ENCODE measurements around the gene TPM2.

TPM2 gene

DNA sequence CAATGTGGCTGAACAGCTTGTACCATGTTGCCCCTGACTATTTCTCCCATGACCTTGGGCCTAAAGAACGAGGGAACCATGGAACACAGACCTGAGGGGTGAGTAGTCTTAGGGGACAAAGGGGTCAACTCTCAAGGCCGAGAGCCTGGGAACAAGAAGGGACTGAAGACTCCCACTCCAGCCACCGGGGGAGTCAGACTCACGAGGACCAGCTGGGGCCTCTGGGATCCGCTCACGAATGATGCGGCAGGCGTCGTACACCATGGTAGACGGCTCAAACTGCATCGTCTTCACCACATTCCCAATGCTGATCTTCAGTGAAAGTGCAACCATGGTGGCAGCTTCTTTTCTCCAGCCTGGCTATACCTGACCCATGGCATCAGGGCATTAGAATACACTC, 35.6 kb upstream of the TPM2 start:
- no peak for DNase-seq (ENCODE audit: extremely low spot score)
- CTCF ChIA-PET, result interaction anchor here (1.6 kb wide), 1 partner anchor 29 kb away, joined by 6 read pairs; no protein-coding TSS in a partner anchor
- POLR2A ChIA-PET, result interaction anchor here (0.9 kb wide), 1 partner anchor 68 kb away, joined by 3 read pairs; the partner anchor contains the start of genes CCDC107 and RMRP
- no peak for TF ChIP-seq BHLHE40 (IDR thresholded peaks at IDR 0.05; ENCODE audit: borderline replicate concordance)
- TF ChIP-seq SP1 (IDR thresholded peaks at IDR 0.05), result no peak
- TF ChIP-seq ZNF384 (IDR thresholded peaks at IDR 0.05), result no peak

DNA sequence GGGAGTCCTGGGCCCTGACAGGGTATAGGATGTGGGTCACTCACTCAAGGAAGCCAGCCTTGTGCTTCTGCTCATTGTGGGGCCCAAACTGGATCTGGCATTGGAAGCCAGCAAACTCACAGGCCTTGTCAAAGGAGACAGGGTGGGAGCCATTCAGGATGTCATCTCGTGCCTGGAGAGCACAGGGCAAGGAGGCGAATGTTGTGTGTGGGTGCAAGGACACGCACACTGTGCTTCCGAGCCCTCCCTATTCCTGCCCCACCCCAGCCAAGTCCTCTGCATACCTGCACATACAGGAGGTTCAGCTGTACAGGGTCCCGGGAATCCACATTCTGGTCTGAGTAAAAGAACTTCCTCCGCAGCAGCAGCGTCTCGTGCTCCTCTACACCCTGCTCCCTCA, 34.2 kb upstream of the TPM2 start:
- CTCF ChIA-PET, result no interaction called here
- TF ChIP-seq HDGF (IDR thresholded peaks at IDR 0.05; ENCODE audit: borderline replicate concordance), result no peak
- TF ChIP-seq SUZ12 (IDR thresholded peaks at IDR 0.05), result no peak
- no peak for TF ChIP-seq ARNT (IDR thresholded peaks at IDR 0.05)
- no peak for TF ChIP-seq FOXK2 (IDR thresholded peaks at IDR 0.05)
- TF ChIP-seq CTBP1 (IDR thresholded peaks at IDR 0.05; ENCODE audit: borderline replicate concordance), result no peak
- no peak for TF ChIP-seq ZNF384 (IDR thresholded peaks at IDR 0.05)
- TF ChIP-seq ELF4 (IDR thresholded peaks at IDR 0.05), result no peak
- no peak for TF ChIP-seq TARDBP (IDR thresholded peaks at IDR 0.05)
- TF ChIP-seq SP1 (IDR thresholded peaks at IDR 0.05), result no peak
- TF ChIP-seq, protein P1, sequence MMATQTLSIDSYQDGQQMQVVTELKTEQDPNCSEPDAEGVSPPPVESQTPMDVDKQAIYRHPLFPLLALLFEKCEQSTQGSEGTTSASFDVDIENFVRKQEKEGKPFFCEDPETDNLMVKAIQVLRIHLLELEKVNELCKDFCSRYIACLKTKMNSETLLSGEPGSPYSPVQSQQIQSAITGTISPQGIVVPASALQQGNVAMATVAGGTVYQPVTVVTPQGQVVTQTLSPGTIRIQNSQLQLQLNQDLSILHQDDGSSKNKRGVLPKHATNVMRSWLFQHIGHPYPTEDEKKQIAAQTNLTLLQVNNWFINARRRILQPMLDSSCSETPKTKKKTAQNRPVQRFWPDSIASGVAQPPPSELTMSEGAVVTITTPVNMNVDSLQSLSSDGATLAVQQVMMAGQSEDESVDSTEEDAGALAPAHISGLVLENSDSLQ (IDR thresholded peaks at IDR 0.05), result no peak
- no peak for TF ChIP-seq FOXA1 (IDR thresholded peaks at IDR 0.05)
- TF ChIP-seq BHLHE40 (IDR thresholded peaks at IDR 0.05; ENCODE audit: borderline replicate concordance), result no peak
- DNase-seq (ENCODE audit: extremely low spot score), result no peak
- POLR2A ChIA-PET, result no interaction called here

DNA sequence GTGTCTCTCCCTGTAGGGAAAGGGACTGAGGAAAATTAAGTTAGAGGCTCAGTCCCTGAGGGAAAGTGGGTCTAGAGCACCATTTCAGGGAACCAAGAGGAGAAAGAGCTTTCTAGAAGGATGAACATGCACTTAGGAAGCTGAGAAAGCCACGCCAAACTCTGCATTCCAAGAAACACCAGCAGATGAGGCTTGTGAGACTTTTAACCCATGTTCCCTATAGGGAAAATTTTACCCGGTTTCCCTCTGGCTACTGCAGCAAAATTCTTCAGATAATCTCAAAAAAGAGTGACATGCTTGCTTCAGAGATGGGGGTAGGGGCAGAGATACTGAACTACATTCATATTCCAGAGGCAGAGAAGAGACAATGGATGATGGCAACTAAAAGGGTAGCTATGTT, 33.7 kb upstream of the TPM2 start:
- no peak for DNase-seq (ENCODE audit: extremely low spot score)
- CTCF ChIA-PET, result no interaction called here
- POLR2A ChIA-PET, result no interaction called here
- no peak for TF ChIP-seq ZNF384 (IDR thresholded peaks at IDR 0.05)
- TF ChIP-seq SUZ12 (IDR thresholded peaks at IDR 0.05), result no peak
- no peak for TF ChIP-seq CTBP1 (IDR thresholded peaks at IDR 0.05; ENCODE audit: borderline replicate concordance)
- TF ChIP-seq FOXA1 (IDR thresholded peaks at IDR 0.05), result no peak
- no peak for TF ChIP-seq HDGF (IDR thresholded peaks at IDR 0.05; ENCODE audit: borderline replicate concordance)
- TF ChIP-seq, protein P1 (IDR thresholded peaks at IDR 0.05), result no peak
- no peak for TF ChIP-seq NFRKB (IDR thresholded peaks at IDR 0.05)
- no peak for TF ChIP-seq ARNT (IDR thresholded peaks at IDR 0.05)
- no peak for TF ChIP-seq ELF4 (IDR thresholded peaks at IDR 0.05)
- no peak for TF ChIP-seq BHLHE40 (IDR thresholded peaks at IDR 0.05; ENCODE audit: borderline replicate concordance)
- no peak for TF ChIP-seq L3MBTL2 (conservative IDR thresholded peaks at IDR 0.05)
- TF ChIP-seq FOXM1 (IDR thresholded peaks at IDR 0.05; ENCODE audit: borderline replicate concordance), result no peak
- TF ChIP-seq LEF1 (IDR thresholded peaks at IDR 0.05; ENCODE audit: borderline replicate concordance), result no peak
- no peak for TF ChIP-seq SP1 (IDR thresholded peaks at IDR 0.05)
- no peak for TF ChIP-seq FOXK2 (IDR thresholded peaks at IDR 0.05)
- TF ChIP-seq TARDBP (IDR thresholded peaks at IDR 0.05), result no peak

DNA sequence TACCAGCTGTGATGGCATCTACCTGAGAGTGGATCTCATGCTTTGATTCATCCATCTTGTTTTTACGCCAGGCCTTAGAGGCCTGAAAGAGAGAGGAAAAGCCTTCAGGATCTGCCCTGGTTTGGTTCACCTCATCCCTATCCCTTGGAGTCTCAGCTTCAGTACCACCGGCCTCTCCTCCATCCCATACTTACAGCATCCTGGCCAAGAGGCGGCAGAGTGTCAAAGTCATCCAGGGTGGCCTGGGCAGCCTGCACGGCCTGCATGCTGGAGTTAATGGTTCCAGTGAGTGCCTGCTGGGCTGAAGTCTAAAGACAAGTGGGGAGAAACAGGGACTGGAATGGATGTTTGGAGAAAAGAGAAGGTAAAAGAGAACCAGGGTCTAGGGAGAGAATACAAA, 29.8 kb upstream of the TPM2 start:
- CTCF ChIA-PET, result no interaction called here
- TF ChIP-seq L3MBTL2 (conservative IDR thresholded peaks at IDR 0.05), result no peak
- TF ChIP-seq NFRKB (IDR thresholded peaks at IDR 0.05), result no peak
- DNase-seq (ENCODE audit: extremely low spot score), result no peak
- POLR2A ChIA-PET, result no interaction called here

GRCh38 chr9:35718721-35719511, 29.2 kb upstream of the TPM2 start:
- CTCF ChIA-PET, result no interaction called here
- TF ChIP-seq L3MBTL2 (conservative IDR thresholded peaks at IDR 0.05), result no peak
- TF ChIP-seq TARDBP (IDR thresholded peaks at IDR 0.05), result no peak
- TF ChIP-seq ELF4 (IDR thresholded peaks at IDR 0.05), result no peak
- no peak for TF ChIP-seq FOXM1 (IDR thresholded peaks at IDR 0.05; ENCODE audit: borderline replicate concordance)
- TF ChIP-seq NFRKB (IDR thresholded peaks at IDR 0.05), result no peak
- TF ChIP-seq, protein P1 (IDR thresholded peaks at IDR 0.05), result no peak
- TF ChIP-seq LEF1 (IDR thresholded peaks at IDR 0.05; ENCODE audit: borderline replicate concordance), result no peak
- TF ChIP-seq SUZ12 (IDR thresholded peaks at IDR 0.05), result no peak
- no peak for TF ChIP-seq HDGF (IDR thresholded peaks at IDR 0.05; ENCODE audit: borderline replicate concordance)
- no peak for TF ChIP-seq ZNF384 (IDR thresholded peaks at IDR 0.05)
- no peak for TF ChIP-seq CTBP1 (IDR thresholded peaks at IDR 0.05; ENCODE audit: borderline replicate concordance)
- TF ChIP-seq SP1 (IDR thresholded peaks at IDR 0.05), result no peak
- TF ChIP-seq FOXA1 (IDR thresholded peaks at IDR 0.05), result no peak
- no peak for TF ChIP-seq BHLHE40 (IDR thresholded peaks at IDR 0.05; ENCODE audit: borderline replicate concordance)
- TF ChIP-seq FOXK2 (IDR thresholded peaks at IDR 0.05), result no peak
- no peak for TF ChIP-seq ARNT (IDR thresholded peaks at IDR 0.05)
- POLR2A ChIA-PET, result no interaction called here
- DNase-seq (ENCODE audit: extremely low spot score), result no peak

DNA sequence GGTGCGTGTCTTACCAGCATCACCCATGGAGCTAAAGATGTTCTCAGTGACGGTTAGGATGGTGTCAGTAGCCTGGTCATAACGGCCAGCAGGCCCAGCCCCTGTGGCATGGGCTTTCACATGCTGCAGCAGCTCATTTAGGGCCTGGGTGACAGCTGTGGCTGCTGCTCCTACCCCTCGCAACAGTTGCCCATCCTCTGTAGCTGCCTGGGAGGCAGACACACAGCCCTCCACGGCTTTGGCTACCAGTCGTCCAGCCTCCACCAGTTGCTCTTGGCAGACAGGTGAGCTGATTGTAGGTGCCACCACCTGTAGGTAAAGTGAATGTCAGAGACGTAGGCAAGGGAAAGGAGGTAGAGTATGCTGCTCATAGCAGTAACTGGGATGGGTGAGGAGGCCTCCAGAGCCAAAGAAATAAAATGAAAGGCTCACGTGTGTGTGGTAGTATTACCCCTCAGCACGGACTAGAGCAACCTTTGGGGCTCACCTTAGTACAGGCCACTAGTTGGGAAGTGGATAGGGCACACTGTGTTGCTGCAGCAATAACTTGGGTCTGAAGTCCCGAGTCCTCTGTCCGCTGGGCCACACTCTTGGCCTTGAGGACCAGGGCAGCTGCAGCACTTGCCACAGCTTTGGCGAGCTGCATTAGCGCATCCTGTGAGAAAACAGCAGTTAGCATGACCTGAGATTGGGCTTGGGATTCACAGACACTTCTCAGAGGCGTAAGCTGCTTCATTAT, 27.6 kb upstream of the TPM2 start:
- POLR2A ChIA-PET, result no interaction called here
- no peak for DNase-seq (ENCODE audit: extremely low spot score)
- TF ChIP-seq BHLHE40 (IDR thresholded peaks at IDR 0.05; ENCODE audit: borderline replicate concordance), result no peak
- TF ChIP-seq ARNT (IDR thresholded peaks at IDR 0.05), result no peak
- no peak for TF ChIP-seq ZNF384 (IDR thresholded peaks at IDR 0.05)
- TF ChIP-seq LEF1 (IDR thresholded peaks at IDR 0.05; ENCODE audit: borderline replicate concordance), result no peak
- no peak for TF ChIP-seq L3MBTL2 (conservative IDR thresholded peaks at IDR 0.05)
- TF ChIP-seq ELF4 (IDR thresholded peaks at IDR 0.05), result no peak
- no peak for TF ChIP-seq NFRKB (IDR thresholded peaks at IDR 0.05)
- no peak for TF ChIP-seq SP1 (IDR thresholded peaks at IDR 0.05)
- no peak for TF ChIP-seq FOXK2 (IDR thresholded peaks at IDR 0.05)
- no peak for TF ChIP-seq FOXA1 (IDR thresholded peaks at IDR 0.05)
- TF ChIP-seq CTBP1 (IDR thresholded peaks at IDR 0.05; ENCODE audit: borderline replicate concordance), result no peak
- no peak for TF ChIP-seq HDGF (IDR thresholded peaks at IDR 0.05; ENCODE audit: borderline replicate concordance)
- CTCF ChIA-PET, result no interaction called here
